Endodermal cell (in vitro differentiated cells): ENCODE results near the gene C2orf74. TPM values are rescaled to one million over a fixed set of nuclear protein-coding genes. Genes with fewer than 3 reads are reported as not detected.

Experiments used
- DNase-seq: peaks from one replicate; pipeline ENCODE4 v3.0.0-alpha.2; 2017
- H3K27ac ChIP-seq: 2 replicates; pipeline ENCODE4 v1.5.1; 2013; ENCODE audit warnings: mild to moderate bottlenecking, low read depth, low read length, moderate library complexity
- H3K27me3 ChIP-seq: 2 replicates; pipeline ENCODE4 v1.6.1; 2013; ENCODE audit warnings: mild to moderate bottlenecking, low read length, moderate library complexity; ENCODE audit not compliant: insufficient read depth, control insufficient read depth, poor library complexity, severe bottlenecking
- H3K36me3 ChIP-seq: 2 replicates; pipeline ENCODE4 v1.7.0; 2013; ENCODE audit warnings: mild to moderate bottlenecking, low read length, moderate library complexity; ENCODE audit not compliant: control insufficient read depth, insufficient read depth
- H3K4me1 ChIP-seq: one replicate; pipeline ENCODE4 v1.7.0; 2013; ENCODE audit warnings: low read length; ENCODE audit not compliant: control insufficient read depth, insufficient read depth
- H3K4me3 ChIP-seq: 2 replicates; pipeline ENCODE4 v1.5.1; 2013; ENCODE audit warnings: mild to moderate bottlenecking, low read length, moderate library complexity
- H3K9ac ChIP-seq: 2 replicates; pipeline ENCODE4 v1.6.1; 2013; ENCODE audit warnings: mild to moderate bottlenecking, low read length, moderate library complexity; ENCODE audit not compliant: poor library complexity, severe bottlenecking; ENCODE audit errors: extremely low read depth
- H3K9me3 ChIP-seq: 2 replicates; pipeline ENCODE4 v1.6.1; 2013; ENCODE audit warnings: mild to moderate bottlenecking, low read length, moderate library complexity; ENCODE audit not compliant: control insufficient read depth
- H3K27ac Mint-ChIP-seq: 2 replicates; pipeline ENCODE4 v1.8.0; 2020; ENCODE audit warnings: mixed read lengths
- H3K27me3 Mint-ChIP-seq: 2 replicates; pipeline ENCODE4 v1.8.0; 2021; ENCODE audit warnings: mild to moderate bottlenecking, mixed read lengths; ENCODE audit not compliant: insufficient read depth
- H3K36me3 Mint-ChIP-seq: 2 replicates; pipeline ENCODE4 v1.8.0; 2020; ENCODE audit warnings: low read depth, mixed read lengths
- H3K4me1 Mint-ChIP-seq: 2 replicates; pipeline ENCODE4 v1.8.0; 2020; ENCODE audit warnings: mixed read lengths
- H3K4me3 Mint-ChIP-seq: 2 replicates; pipeline ENCODE4 v1.8.0; 2020; ENCODE audit warnings: mild to moderate bottlenecking, moderate library complexity, mixed read lengths
- H3K9me3 Mint-ChIP-seq: 2 replicates; pipeline ENCODE4 v1.8.0; 2020; ENCODE audit warnings: mild to moderate bottlenecking, mixed read lengths
- CTCF ChIP-seq: fragments of 200-600 bp; sonication (generic); conservative IDR thresholded peaks from 2 replicates; pipeline ENCODE4 v1.5.0; 2021; ENCODE audit warnings: antibody characterized with exemption, mild to moderate bottlenecking
- WGBS, 2 experiments: methylation state at CpG; one replicate each; pipeline versions ENCODE4 v1.1.5 to v1.1.7; 2013; ENCODE audit warnings: missing lambda C conversion rate in 2 of 2, mixed read lengths in 1 of 2; ENCODE audit not compliant: insufficient coverage in 1 of 2, insufficient read length in 1 of 2; 5-methylcytosine and 5-hydroxymethylcytosine counted together
- total RNA-seq, 2 donors: library from RNA; stranded (reverse); fragmentation: NEBNext Ultra II Directional in 1 of 2; extraction: Animal tissue kit (Norgen Biotek cat#: 25700) in 1 of 2; gene quantifications; 2 replicates in 1 of 2; 3 replicates in 1 of 2; pipeline ENCODE4 v1.2.1, GENCODE V29; 2021

Gene C2orf74
- total RNA-seq, 2 donors from 2014 or later: 10.2 to 15.7 TPM

GRCh38 chr2:61178603-61179545, 16.9 kb downstream of the C2orf74 start:
- H3K36me3 ChIP-seq: peaks cover 48% of the 10 kb centered on the region
- H3K9me3 Mint-ChIP-seq: no peaks in the 10 kb centered on the region
- peaks cover 22% of the 10 kb centered on the region for H3K4me1 ChIP-seq
- H3K27me3 ChIP-seq: no peaks in the 10 kb centered on the region
- H3K9ac ChIP-seq: peak overlapping the region; percentile 85
- H3K27ac Mint-ChIP-seq: peak overlapping the region; percentile 41
- H3K4me1 Mint-ChIP-seq: peaks cover 36% of the 10 kb centered on the region
- no peak for TF ChIP-seq CTCF
- no peaks in the 10 kb centered on the region for H3K9me3 ChIP-seq
- peak overlapping the region; percentile 76 for H3K4me3 Mint-ChIP-seq
- H3K27me3 Mint-ChIP-seq: peaks cover 26% of the 10 kb centered on the region
- no peak overlapping the region for H3K27ac ChIP-seq
- WGBS, 2 experiments: 96% methylated on average over 17 to 22 of the region's 22 CpGs
- H3K4me3 ChIP-seq: peak overlapping the region; percentile 81
- no peak for DNase-seq
- H3K36me3 Mint-ChIP-seq: peaks cover 44% of the 10 kb centered on the region

- H3K4me1 Mint-ChIP-seq: peaks cover 36% of the 10 kb centered on the region
- Histone ChIP-seq H3K27ac (no peak overlapping the region), H3K36me3 (peaks cover 59% of the 10 kb centered on the region), H3K4me3 (peak overlapping the region; percentile 81), H3K9me3 (no peaks in the 10 kb centered on the region), H3K9ac (no peak overlapping the region), H3K4me1 (peaks cover 22% of the 10 kb centered on the region), H3K27me3 (no peaks in the 10 kb centered on the region)
- H3K36me3 Mint-ChIP-seq: peaks cover 53% of the 10 kb centered on the region
- no peak for DNase-seq
- H3K27me3 Mint-ChIP-seq: peaks cover 17% of the 10 kb centered on the region
- WGBS, 2 experiments: 75 to 92% methylated on average over 6 to 14 of the region's 14 CpGs
- H3K4me3 Mint-ChIP-seq: peak overlapping the region; percentile 76
- peak overlapping the region; percentile 61 for H3K27ac Mint-ChIP-seq
- TF ChIP-seq CTCF: no peak
- H3K9me3 Mint-ChIP-seq: no peaks in the 10 kb centered on the region
Measured at GRCh38 chr2:61179701-61180639, 18.0 kb downstream of the C2orf74 start.

DNA sequence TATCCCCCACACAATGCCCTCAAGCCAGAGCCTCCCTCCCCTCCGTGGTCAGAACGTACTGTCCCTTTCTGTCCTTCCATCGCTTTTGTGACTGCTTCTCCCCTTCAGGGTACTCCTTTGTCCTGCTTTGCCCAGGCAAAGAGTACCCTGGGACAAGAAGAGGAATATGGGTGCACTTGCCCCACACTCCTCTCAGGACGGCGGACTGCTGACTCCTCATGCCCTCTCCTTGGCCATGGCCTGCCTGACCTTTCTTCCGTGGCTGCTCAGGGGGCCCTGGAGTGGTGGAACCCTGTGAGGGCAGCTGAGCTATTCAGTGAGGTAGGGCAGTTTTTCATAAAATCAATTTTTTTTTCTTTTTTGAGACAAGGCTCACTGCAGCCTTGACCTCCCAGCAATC, 18.7 kb downstream of the C2orf74 start:
- peaks cover 66% of the 10 kb centered on the region for H3K36me3 ChIP-seq
- 94 to 98% methylated on average over 5 to 6 of the region's 6 CpGs for WGBS, 2 experiments
- Mint-ChIP-seq H3K27ac (peak overlapping the region; percentile 61), H3K9me3 (no peaks in the 10 kb centered on the region), H3K4me1 (peaks cover 36% of the 10 kb centered on the region), H3K36me3 (peaks cover 60% of the 10 kb centered on the region), H3K27me3 (peaks cover 10% of the 10 kb centered on the region), H3K4me3 (peak overlapping the region; percentile 76)
- no peak overlapping the region for H3K9ac ChIP-seq
- no peaks in the 10 kb centered on the region for H3K27me3 ChIP-seq
- no peak for TF ChIP-seq CTCF
- no peak overlapping the region for H3K27ac ChIP-seq
- peaks cover 22% of the 10 kb centered on the region for H3K4me1 ChIP-seq
- no peak overlapping the region for H3K4me3 ChIP-seq
- no peak for DNase-seq
- H3K9me3 ChIP-seq: no peaks in the 10 kb centered on the region
